Activated CD4-positive, alpha-beta T cell treated with anti-CD3 and anti-CD28 coated beads, Interleukin-2, amount 50 U/mL, for 16 hours (primary cell): Measurements from ENCODE around the gene GMCL2.

ENCODE experiments used
- DNase-seq: peaks from one replicate; pipeline ENCODE4 v3.0.0-alpha.2; 2020

Gene GMCL2

DNA sequence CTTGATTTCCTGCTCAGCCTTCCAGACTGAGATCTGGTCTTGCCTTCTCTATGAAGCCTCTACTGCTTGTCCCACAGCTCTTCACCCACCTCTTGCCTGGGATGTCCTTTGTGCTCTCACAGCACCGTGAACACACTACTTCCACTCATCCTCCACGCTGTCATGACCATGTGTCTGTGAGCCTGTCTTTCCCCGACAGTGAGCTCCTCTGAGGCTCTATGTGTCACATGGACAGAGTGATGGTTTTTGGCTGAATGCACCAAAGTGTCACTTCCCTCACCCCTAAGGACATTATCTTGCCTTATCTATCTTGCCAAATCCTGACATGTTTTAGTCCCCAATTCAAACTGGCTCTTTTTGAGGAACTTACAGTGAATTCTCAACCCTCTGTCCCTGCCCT lies 34.1 kb upstream of the GMCL2 start:
- no peak for DNase-seq

DNA sequence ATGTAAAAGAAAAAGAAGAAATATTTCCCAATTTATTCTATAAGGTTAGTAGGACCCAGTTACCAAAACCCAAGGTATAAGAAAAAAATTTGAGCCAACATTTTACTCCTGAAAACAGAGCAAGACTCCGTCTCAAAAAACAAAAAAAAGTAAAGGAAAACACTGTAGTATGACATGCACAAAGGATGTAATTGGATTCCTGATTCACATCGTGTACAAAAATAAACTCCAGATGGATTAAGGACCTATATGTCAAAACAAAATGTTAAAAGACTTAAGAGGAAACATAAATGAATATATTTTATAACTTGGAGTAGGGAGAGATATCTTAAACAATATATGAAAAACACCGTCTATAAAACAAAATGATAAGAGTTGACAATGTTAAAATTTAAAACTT lies 31.7 kb upstream of the GMCL2 start:
- DNase-seq = no peak

DNA sequence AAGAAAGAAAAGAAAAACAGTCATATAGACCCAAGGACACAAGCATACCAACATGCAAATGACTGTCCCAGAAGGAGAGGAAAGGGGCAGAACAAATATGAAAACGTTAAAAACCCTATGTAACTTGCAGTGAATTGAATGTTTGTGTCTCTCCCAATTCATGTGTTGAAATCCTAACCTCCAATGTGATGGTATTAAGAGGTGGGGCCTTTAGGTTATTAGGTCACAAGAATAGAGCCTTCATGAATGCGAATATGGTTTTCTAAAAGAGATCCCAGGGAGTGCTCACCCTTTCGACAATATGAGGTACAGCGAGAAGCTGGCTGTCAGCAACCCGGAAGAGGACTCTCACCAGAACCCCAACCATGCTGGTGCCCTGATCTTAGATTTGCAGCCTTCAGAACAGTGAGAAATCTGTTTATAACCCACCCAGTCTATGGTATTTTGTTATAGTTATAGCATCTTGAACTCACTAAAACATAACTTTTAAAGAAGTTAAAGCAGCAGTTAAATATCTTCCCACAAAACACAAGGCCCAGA lies 31.1 kb upstream of the GMCL2 start:
- DNase-seq = no peak

DNA sequence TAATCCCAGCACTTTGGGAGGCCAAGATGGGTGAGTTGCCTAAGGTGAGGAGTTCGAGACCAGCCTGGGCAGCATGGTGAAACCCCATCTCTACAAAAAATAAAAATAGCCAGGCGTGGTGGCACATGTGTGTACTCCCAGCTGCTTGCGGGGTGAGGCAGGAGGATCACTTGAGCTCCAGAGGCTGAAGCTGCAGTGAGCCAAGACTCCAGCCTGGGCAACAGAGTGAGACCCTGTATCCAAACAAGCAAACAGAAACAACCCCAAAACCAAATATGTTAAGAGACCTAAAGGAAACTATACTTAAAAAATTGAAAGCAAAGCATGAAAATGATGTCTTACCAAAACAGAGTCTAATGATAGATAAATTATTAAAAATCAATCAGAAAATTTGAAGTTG lies 29.6 kb upstream of the GMCL2 start:
- no peak for DNase-seq

DNA sequence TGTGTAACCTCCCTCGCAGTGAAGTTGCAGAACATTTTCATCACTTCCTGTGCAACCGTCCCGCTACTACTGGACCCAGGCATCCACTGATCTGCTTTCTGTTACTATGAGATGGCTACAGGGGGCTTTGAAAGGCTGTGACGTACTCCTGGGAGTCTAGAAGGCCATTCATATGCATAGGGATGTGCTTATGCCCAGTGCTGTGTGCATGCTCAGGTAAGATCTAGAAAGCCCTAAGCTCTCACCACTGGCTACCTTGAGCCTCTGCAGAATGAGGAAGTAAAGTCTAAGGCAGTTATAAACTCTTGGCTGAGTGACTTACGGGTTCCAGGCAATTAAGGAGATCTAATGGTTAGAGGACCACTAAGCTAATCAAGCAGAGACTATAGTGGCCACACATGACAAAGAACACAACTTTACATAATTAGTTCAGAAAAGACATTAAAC lies 28.9 kb upstream of the GMCL2 start:
- no peak for DNase-seq

DNA sequence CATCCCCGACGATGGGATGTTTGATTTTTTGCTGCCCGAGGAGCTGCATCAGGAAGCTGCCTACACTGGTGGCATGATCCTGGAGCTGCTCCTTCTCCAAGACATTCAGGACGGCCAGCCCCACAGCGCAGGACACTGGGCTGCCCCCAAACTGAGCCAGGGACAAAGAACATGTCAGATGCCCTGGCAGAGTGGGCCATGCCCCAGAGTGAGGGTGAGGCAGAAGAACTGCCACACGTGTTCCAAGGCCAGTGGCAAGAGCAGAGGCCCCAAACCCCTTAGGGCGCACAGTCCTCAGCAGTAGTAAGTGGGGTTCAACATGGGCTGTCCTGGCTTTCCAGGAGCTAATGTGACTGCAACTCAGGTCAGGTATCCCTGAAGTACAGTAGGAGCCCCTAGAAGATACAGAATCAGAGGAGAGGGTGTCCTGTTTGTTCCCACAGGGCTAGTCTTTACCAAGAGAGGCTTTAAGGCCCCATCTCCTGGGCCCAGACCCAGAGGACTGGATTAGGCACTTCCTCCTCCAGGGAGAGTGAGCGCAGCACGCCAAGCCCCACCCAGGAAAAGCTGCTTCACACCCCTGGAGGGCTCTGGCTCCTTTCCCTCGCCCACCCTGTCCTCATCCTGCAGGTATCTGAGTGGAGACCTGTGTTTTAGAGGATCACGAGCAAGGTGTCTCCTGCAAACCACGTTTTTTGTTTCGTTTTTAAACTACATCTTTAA lies 28.3 kb upstream of the GMCL2 start:
- DNase-seq = no peak

DNA sequence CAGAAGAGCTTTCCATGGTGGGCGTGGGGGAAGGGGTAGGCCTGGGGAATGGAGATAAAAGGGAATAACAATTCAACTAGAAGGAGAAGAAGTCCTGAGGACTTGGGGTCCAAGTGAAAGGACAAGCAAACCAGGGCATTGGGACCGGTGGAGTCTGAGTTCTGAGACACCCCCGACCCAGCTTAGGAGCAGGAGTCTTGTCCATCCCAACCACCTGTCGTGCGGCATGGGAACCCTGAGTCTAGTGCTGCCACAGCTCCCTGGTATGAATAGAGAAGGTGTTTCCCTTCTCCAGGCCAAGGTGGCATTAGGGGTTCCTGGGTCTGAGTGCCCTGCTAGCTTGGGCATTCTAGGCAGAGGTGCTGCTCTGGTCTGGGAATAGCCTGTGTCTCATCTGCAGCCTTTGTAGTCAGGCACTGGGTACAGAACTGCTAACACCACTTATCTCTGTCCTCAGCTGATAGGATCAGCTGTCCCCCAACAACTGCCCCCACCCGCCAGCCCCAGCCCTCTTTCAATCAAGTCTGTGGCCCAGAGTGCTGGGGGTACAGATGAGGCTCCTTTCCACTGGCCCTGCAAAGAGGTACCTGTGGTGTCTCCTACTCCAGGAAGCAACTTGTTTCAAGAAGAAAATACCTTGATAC lies 27.1 kb upstream of the GMCL2 start:
- no peak for DNase-seq

DNA sequence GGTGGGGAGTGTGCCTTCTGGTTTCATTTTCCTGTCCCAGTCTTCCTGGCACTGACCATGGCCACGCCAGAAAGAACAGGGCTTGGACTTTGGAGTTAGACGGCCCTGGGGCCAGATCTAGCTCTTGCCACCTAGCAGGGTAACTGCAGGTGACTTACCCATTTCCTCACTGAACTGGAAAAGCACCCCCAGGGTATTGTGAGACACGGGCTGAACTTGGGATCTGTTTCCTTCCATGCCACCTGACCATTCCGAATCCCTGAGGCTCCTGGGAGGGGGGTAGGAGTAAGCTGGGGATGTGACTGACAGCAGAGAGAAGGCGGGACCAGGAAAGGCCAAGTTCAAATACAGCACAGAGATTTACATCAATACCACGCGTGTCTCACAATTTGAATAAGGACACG lies 26.6 kb upstream of the GMCL2 start:
- DNase-seq = no peak

DNA sequence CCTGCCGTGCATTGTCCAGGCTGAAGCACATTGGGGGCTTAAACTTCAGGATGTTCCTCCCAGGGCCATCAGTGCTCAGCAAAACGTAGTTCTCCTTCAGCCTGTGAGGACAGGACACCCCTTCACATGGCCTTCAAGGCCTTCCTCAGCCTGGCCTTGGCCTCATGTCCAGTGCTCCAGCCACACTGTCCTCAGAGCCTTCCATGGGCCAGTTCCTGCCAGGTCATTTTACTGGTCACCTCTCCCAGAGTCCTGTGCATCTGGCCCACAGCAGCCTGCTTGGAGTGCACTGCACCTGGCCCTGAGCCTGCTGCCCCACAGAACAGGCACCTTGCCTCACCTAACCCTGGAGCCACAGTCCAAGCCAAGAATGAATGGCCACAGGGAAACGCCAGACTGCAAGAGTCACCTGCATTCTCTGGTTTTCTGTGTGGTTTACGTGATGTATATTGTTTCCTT lies 25.9 kb upstream of the GMCL2 start:
- DNase-seq = no peak

DNA sequence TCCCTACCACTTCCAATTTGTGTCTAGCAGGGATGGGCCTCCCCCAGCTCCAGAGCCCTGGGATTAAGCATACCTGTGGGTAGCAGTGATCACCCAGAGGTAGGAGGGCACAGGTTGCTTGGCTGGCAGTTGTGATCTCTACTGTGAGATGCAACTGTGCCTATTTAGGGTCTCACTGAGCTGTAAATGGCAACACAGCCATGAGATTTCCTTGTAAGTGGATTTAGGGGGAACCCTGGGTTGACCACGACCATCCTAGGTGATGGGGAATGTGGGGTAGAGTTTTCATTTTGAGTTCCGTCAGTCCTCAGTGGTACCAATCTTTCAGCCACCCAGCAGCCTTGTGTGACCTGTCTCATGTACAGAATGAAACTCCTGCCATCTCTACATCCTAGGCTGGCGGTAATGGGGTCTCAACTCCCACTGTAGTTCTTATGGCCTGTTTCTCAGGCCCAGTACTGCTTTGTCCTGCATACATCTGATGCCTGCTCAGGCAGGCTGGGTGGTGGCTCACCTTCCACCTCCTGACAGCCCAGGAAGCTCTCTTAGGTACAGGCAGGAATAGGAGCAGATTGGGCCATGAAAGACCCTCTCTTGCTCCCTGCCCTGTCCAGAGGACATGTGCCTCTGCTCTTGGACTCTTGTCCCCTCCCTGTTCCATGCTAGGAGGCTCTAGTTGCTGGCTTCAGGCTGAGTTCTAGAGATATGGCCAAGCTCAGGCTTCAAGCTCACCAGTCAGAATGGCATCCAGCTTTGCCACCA lies 25.3 kb upstream of the GMCL2 start:
- no peak for DNase-seq

DNA sequence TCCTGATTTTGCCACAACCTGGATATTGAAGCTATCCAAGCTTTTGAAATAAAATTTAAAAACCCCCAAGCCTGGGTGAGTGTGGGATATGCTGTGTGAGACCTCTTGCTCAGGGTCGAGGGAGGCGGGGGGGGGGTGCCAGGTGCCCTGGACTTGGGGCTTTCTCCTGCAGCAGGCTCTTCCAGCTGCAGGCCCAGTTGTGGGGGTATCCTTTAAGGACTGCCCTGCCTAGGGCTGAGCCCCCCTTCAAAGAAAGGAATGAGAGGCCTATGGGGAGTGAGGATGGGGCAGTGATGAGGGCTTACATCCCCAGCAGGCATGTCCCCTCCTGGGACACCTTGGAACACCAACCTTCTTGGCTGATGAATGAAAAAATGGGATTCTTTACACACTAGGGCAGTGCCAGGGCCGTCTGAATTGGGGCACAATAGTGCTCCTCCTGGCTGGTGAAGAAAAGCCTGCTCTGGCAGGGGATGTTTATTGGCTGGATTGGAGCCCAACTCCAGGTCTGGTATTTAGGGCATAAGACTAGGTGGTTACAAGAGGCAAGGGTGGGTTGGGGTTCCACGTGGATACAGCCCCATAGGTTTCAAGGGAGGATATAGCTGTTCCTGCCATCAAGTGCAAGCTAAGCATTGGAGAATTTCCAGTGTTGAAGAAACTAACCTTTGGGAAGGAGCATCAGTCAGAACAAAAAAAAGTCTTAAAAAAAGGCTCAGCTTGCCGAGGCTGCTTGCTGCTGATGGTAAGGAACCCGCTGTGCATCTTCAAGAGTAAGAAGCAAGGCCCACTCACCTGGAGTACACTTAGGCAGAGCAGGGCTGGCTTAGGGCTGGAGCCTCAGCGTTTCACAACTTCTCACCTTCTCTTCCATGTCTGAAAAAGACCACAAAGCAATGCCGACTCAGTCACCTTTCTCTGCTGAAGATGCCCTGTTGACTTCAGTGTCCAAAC lies 24.2 kb upstream of the GMCL2 start:
- DNase-seq = no peak

DNA sequence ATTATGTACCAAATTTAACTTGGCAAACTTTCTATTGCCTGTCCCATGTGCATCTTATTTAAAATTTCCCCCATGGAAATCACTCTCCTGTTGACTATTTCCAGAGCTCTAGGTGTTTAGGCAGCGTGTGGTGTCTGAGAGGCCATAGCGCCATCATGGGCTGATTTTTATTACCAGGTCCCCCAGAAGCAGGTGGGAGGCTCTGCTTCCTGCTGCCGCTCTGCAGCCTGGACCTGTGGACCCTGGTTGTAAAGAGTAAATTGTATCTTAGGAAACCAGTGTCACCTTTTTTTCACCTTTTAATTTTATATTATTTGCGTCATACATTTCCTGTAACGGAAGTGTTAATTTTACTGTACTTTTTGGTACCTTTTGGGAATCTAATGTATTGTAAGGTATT lies 23.5 kb upstream of the GMCL2 start:
- DNase-seq = no peak

DNA sequence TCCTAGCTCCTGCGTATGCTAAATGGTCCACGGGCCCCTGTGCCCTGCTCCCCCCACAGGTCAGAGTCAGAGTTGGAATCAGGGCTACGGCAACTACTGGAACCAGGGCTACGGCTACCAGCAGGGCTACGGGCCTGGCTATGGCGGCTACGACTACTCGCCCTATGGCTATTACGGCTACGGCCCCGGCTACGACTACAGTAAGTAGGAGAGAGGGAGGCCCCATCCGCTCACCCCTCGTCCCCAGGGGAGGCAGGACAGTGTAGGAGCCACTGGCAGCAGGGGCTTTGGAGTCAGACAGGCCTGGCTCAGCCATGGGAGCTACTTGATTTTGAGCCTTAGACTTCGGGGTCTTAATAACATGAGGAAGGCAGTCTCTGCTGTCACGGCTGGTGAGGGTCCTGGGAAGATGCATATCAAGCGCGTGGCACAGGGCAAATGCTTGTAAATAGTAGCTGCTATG lies 22.9 kb upstream of the GMCL2 start:
- DNase-seq = no peak

DNA sequence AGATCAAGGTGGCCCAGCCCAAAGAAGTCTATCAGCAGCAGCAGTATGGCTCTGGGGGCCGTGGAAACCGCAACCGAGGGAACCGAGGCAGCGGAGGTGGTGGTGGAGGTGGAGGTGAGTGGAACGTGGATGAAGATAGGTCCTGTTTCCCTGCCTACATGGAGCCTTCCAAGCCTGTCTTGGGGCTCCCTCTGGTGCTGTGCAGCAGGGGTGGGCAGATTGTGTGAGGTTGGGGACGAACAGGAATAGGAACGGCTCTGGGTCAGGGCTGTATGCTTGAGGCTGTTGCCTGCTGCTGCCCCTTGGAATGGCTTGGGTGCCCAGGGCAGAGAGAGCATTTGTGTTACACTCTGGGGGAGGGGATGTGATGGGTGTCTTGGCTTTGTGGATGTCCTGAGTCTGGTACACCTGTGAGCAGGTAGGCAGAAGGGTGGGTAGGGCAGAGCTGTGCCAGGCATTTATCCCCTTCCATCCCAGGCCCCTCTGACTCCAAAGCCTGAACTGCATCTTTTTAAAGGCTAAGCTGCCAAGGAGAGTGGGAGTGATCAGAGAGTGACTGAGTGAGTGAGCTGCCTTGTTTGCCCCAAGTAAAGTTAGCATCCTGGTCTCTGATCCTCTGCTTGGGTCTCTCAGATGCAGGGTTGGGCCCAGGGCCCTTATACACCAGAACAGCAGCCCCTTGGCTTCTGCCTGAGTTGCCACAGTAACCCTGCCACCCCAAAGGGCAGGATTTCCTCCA lies 22.3 kb upstream of the GMCL2 start:
- DNase-seq = no peak

DNA sequence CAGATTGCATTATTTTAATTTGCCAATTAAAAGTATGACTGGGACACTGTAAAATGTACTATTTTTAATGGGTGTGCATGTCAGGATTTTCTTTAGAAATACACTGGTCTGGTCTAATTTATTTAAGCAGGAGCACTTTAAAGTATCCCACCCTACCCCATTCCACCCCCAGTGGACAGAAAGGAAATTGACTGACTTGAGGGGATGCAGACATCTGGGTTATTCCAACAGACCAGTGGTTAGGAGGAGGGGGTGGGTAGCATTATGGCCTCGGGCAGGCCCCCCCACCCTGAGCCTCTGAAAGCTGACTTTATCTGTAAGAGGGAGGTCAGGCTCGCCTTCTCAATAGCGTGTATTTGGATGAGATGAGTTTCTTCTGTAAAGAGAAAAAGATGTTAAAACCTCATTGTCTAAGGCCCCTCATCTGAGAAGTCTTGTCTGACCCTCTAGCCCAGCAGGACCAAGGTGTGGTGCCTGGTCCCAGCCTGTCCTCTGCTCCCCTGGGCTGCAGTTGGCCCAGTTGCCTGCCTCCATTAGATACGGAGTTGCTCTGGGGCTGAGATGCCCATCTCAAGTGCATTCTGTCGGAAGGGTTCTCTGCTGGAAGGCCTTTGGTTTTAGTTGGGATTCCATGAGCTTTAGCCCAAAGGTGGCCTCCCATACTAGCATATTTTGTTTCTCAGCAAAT lies 21.5 kb upstream of the GMCL2 start:
- no peak for DNase-seq

DNA sequence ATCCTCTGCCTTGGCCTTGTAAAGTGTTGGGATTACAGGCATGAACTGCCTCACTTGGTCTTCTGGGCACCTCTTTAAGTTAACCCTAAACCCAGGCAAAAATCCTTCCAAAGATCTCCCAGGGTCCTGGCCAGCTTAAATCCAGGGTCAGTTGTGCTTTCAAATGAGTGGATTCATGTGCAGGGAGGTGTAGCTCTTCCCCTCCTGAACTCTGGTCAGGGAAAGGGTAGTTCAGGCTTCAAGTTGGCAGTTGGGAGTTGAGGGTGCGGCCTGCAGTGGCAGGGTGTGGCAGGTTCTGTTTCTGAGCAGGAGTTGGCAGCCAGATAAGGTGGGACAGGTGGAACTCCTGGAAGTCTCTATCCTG lies 20.7 kb upstream of the GMCL2 start:
- DNase-seq = no peak

DNA sequence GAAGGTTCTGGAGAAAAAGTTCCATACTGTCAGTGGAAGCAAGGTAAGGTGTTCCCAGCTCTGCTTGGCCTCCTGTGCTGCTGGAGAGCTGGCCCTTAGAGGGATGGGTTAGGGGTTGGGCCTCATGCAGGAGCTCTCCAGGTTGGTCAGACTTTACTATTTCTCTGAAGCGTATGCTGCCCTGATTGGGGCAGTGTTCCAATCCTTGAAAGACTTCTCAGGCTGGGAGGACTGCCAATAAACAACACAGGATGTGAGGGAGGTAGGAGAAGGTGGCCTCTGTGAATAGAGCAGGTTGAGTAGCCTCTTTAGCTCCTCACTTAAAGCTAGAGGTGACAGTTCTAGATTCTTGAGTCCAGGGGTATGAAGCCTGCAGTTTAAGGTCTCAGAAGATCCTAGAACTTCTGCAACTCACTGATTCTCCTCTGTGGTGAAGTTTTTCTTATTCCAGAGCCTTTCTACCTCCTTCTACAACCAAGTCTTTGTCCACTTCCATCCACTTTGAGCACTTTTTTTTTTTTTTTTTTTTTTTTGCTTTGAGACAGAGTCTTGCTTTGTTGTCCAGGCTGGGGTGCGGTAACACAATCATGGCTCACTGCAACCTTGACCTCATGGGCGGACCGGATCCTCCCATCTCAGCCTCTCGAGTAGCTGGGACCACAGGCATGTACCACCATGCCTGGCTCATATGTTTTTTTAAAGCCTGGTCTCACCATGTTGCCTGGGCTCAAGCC lies 20.2 kb upstream of the GMCL2 start:
- no peak for DNase-seq

DNA sequence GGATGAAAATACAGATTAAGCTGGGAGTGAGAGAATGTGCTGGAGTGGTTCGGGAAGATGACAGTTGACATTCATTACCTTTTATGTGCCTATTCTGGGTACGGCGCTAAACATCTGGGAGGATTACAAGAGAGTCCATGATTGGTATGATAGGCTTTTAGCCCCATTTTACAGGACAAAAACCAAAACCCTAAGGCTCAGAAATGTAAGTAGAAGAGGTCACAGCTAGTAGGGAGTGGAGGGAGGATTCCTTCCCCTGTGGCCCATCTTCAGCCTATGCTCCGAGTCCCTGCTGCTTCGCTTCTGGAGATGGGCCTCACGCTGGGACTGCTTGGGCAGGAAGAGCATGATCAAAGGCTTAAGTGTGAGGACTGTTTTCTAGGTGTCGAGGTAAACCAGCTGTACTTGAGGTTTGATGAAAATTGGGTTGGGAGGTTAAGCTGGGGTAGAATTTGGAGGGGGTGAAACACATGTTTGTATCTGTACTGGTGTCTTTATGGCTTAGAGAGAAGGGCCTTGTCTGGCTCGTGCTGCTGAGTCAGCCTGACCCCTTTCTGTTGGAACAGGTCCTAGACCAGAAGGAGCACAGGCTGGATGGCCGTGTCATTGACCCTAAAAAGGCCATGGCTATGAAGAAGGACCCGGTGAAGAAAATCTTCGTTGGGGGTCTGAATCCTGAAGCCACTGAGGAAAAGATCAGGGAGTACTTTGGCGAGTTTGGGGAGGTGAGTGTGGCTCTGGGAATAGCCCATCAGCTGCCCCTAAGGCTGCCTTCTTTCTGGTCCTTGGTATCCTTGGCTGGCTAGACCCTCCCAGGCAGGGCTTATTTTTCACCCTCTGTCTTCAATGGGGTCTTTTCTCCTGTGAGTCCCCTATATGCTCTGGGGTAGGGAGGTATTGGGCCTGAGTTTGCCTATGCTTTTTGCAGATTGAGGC lies 19.3 kb upstream of the GMCL2 start:
- no peak for DNase-seq

DNA sequence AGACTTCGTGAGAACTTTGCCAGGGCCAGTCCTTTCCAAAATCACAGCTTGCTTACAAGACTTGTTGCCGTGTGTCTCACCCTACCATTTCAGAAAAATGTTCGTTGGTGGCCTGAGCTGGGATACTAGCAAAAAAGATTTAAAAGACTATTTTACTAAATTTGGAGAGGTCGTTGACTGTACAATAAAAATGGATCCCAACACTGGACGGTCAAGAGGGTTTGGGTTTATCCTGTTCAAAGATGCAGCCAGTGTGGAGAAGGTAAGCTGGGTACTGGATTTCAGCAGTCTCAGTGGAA lies 18.5 kb upstream of the GMCL2 start:
- no peak for DNase-seq
